ENCODE data around the gene SYS1. TPM values are rescaled to one million over a fixed set of nuclear protein-coding genes. Genes with fewer than 3 reads are reported as not detected.

The SYS1 gene
- total RNA-seq, 8 experiments from 2014 or later, result 17.3 to 49.8 (median 21.9) TPM

GRCh38 chr20:45365444-45365970, 2.6 kb downstream of the SYS1 start:
- Histone ChIP-seq H3K27ac (no peak overlapping the region), H3K4me1 (replicated peaks in 1 of 2) (peaks cover 3 to 5% of the 10 kb centered on the region in 2 donors), H3K4me3 (no peak overlapping the region)
- ATAC-seq (replicated peaks in 6 of 8), result no peak
- 80 to 100% (median 91%) methylated on average over 1 to 5 of the region's 5 CpGs; no CpG with 5 or more reads in 3 of the 10 experiments for WGBS, 10 experiments
- in situ Hi-C loops (cut with MboI; ENCODE audit: low pct_unique_long_range_greater_than_20kb in 2 of 9, low sequenced_read_pairs in 9 of 9, unreplicated experiment in 9 of 9), result loop anchor here in 1 of 9 experiments (25.0 kb wide), 1 partner anchor 397 kb away; no protein-coding TSS in a partner anchor

GRCh38 chr20:45366192-45366591, 3.2 kb downstream of the SYS1 start:
- in situ Hi-C loops (cut with MboI; ENCODE audit: low pct_unique_long_range_greater_than_20kb in 2 of 9, low sequenced_read_pairs in 9 of 9, unreplicated experiment in 9 of 9), result loop anchor here in 1 of 9 experiments (25.0 kb wide), 1 partner anchor 396 kb away; no protein-coding TSS in a partner anchor
- H3K4me3 ChIP-seq, result no peak overlapping the region
- WGBS, 10 experiments, result 60 to 100% (median 100%) methylated on average over 1 of the region's 1 CpG; no CpG with 5 or more reads in 3 of the 10 experiments
- H3K4me1 ChIP-seq (replicated peaks in 1 of 2), result peaks cover 3 to 5% of the 10 kb centered on the region in 2 donors
- no peak for ATAC-seq (replicated peaks in 6 of 8)
- no peak overlapping the region for H3K27ac ChIP-seq

- no peak for ATAC-seq (replicated peaks in 6 of 8)
- in situ Hi-C loops (cut with MboI; ENCODE audit: low pct_unique_long_range_greater_than_20kb in 2 of 9, low sequenced_read_pairs in 9 of 9, unreplicated experiment in 9 of 9), result loop anchor here in 1 of 9 experiments (25.0 kb wide), 1 partner anchor 396 kb away; no protein-coding TSS in a partner anchor
- Histone ChIP-seq H3K27ac (no peak overlapping the region), H3K4me1 (replicated peaks in 1 of 2) (peaks cover 3 to 5% of the 10 kb centered on the region in 2 donors), H3K4me3 (no peak overlapping the region)
- 58 to 100% (median 93%) methylated on average over 1 to 11 of the region's 11 CpGs; no CpG with 5 or more reads in 2 of the 10 experiments for WGBS, 10 experiments
Observed at GRCh38 chr20:45366631-45367030, 3.7 kb downstream of the SYS1 start.

- Histone ChIP-seq H3K27ac (no peak overlapping the region), H3K4me1 (replicated peaks in 1 of 2) (peaks cover 3 to 5% of the 10 kb centered on the region in 2 donors), H3K4me3 (no peak overlapping the region)
- in situ Hi-C loops (cut with MboI; ENCODE audit: low pct_unique_long_range_greater_than_20kb in 2 of 9, low sequenced_read_pairs in 9 of 9, unreplicated experiment in 9 of 9), result loop anchor here in 1 of 9 experiments (25.0 kb wide), 1 partner anchor 395 kb away; no protein-coding TSS in a partner anchor
- no peak for ATAC-seq (replicated peaks in 6 of 8)
Observed at GRCh38 chr20:45367126-45367525, 4.2 kb downstream of the SYS1 start.

- ATAC-seq (replicated peaks in 6 of 8), result no peak
- in situ Hi-C loops (cut with MboI; ENCODE audit: low pct_unique_long_range_greater_than_20kb in 2 of 9, low sequenced_read_pairs in 9 of 9, unreplicated experiment in 9 of 9), result loop anchor here in 1 of 9 experiments (25.0 kb wide), 1 partner anchor 394 kb away; no protein-coding TSS in a partner anchor
- WGBS, 10 experiments, result 71 to 100% (median 93%) methylated on average over 1 to 6 of the region's 6 CpGs; no CpG with 5 or more reads in 1 of the 10 experiments
- Histone ChIP-seq H3K4me1 (replicated peaks in 1 of 2) (peaks cover 3 to 5% of the 10 kb centered on the region in 2 donors), H3K27ac (no peak overlapping the region), H3K4me3 (no peak overlapping the region)
Observed at GRCh38 chr20:45368221-45368980, 5.4 kb downstream of the SYS1 start.

GRCh38 chr20:45370571-45371160, 7.7 kb downstream of the SYS1 start:
- Histone ChIP-seq H3K27ac (no peak overlapping the region), H3K4me3 (no peak overlapping the region), H3K4me1 (replicated peaks in 1 of 2) (no peaks in the 10 kb centered on the region)
- in situ Hi-C loops (cut with MboI; ENCODE audit: low pct_unique_long_range_greater_than_20kb in 2 of 9, low sequenced_read_pairs in 9 of 9, unreplicated experiment in 9 of 9), result loop anchor here in 1 of 9 experiments (10.0 to 25.0 kb wide), 2 partner anchors 64 to 392 kb away; no protein-coding TSS in a partner anchor
- no peak for ATAC-seq (replicated peaks in 6 of 8)
- WGBS, 10 experiments, result 100% methylated on average over 1 to 3 of the region's 3 CpGs; no CpG with 5 or more reads in 4 of the 10 experiments

- 67 to 100% (median 95%) methylated on average over 1 to 8 of the region's 10 CpGs; no CpG with 5 or more reads in 4 of the 10 experiments for WGBS, 10 experiments
- no peak for ATAC-seq (replicated peaks in 6 of 8)
- Histone ChIP-seq H3K4me3 (no peak overlapping the region), H3K27ac (no peak overlapping the region), H3K4me1 (replicated peaks in 1 of 2) (no peaks in the 10 kb centered on the region)
- in situ Hi-C loops (cut with MboI; ENCODE audit: low pct_unique_long_range_greater_than_20kb in 2 of 9, low sequenced_read_pairs in 9 of 9, unreplicated experiment in 9 of 9), result loop anchor here in 1 of 9 experiments (10.0 to 25.0 kb wide), 2 partner anchors 63 to 390 kb away; no protein-coding TSS in a partner anchor
Observed at GRCh38 chr20:45372241-45372640, 9.3 kb downstream of the SYS1 start.

- WGBS, 10 experiments, result 85 to 100% methylated on average over 1 to 4 of the region's 30 CpGs; no CpG with 5 or more reads in 8 of the 10 experiments
- Histone ChIP-seq H3K27ac (no peak overlapping the region), H3K4me1 (replicated peaks in 1 of 2) (no peaks in the 10 kb centered on the region), H3K4me3 (no peak overlapping the region)
- in situ Hi-C loops (cut with MboI; ENCODE audit: low pct_unique_long_range_greater_than_20kb in 2 of 9, low sequenced_read_pairs in 9 of 9, unreplicated experiment in 9 of 9), result loop anchor here in 1 of 9 experiments (10.0 to 25.0 kb wide), 2 partner anchors 62 to 390 kb away; no protein-coding TSS in a partner anchor
- peak in 3 of 8 experiments; percentile 12 to 27 (median 27) for ATAC-seq (replicated peaks in 6 of 8)
Observed at GRCh38 chr20:45372646-45373352, 9.8 kb downstream of the SYS1 start.

GRCh38 chr20:45373353-45374100, 10.6 kb downstream of the SYS1 start:
- in situ Hi-C loops (cut with MboI; ENCODE audit: low pct_unique_long_range_greater_than_20kb in 2 of 9, low sequenced_read_pairs in 9 of 9, unreplicated experiment in 9 of 9), result loop anchor here in 1 of 9 experiments (10.0 to 25.0 kb wide), 2 partner anchors 61 to 389 kb away; no protein-coding TSS in a partner anchor
- 2 to 100% (median 47%) methylated on average over 2 to 15 of the region's 38 CpGs; no CpG with 5 or more reads in 2 of the 10 experiments for WGBS, 10 experiments
- no peak overlapping the region for H3K4me3 ChIP-seq

GRCh38 chr20:45374101-45374467, 11.1 kb downstream of the SYS1 start:
- WGBS, 10 experiments, result 45 to 87% (median 70%) methylated on average over 2 to 9 of the region's 9 CpGs; no CpG with 5 or more reads in 4 of the 10 experiments
- no peak overlapping the region for H3K4me3 ChIP-seq
- ATAC-seq (replicated peaks in 6 of 8), result no peak
- in situ Hi-C loops (cut with MboI; ENCODE audit: low pct_unique_long_range_greater_than_20kb in 2 of 9, low sequenced_read_pairs in 9 of 9, unreplicated experiment in 9 of 9), result loop anchor here in 1 of 9 experiments (10.0 to 25.0 kb wide), 2 partner anchors 61 to 388 kb away; no protein-coding TSS in a partner anchor
- no peaks in the 10 kb centered on the region for H3K4me1 ChIP-seq (replicated peaks in 1 of 2)
- H3K27ac ChIP-seq, result no peak overlapping the region

More at GRCh38 chr20:45373353-45374100, 10.6 kb downstream of the SYS1 start:
- H3K4me1 ChIP-seq (replicated peaks in 1 of 2), result no peaks in the 10 kb centered on the region
- no peak overlapping the region for H3K27ac ChIP-seq
- ATAC-seq (replicated peaks in 6 of 8), result peak; percentile 36 to 96 (median 64)

- no peaks in the 10 kb centered on the region for H3K4me1 ChIP-seq (replicated peaks in 1 of 2)
- H3K27ac ChIP-seq, result no peak overlapping the region
- 81 to 100% (median 100%) methylated on average over 1 to 4 of the region's 14 CpGs; no CpG with 5 or more reads in 7 of the 10 experiments for WGBS, 10 experiments
- no peak overlapping the region for H3K4me3 ChIP-seq
- ATAC-seq (replicated peaks in 6 of 8), result no peak
- in situ Hi-C loops (cut with MboI; ENCODE audit: low pct_unique_long_range_greater_than_20kb in 2 of 9, low sequenced_read_pairs in 9 of 9, unreplicated experiment in 9 of 9), result loop anchor here in 1 of 9 experiments (10.0 to 25.0 kb wide), 2 partner anchors 60 to 387 kb away; no protein-coding TSS in a partner anchor
Observed at GRCh38 chr20:45374966-45375365, 12.0 kb downstream of the SYS1 start.
